Measurements from ENCODE around the gene AUH.
A peak's percentile ranks its signal among the peaks of the same experiment; 100 is the strongest.

The AUH gene

GRCh38 chr9:91334053-91334452 lies 27.7 kb downstream of the AUH start:
- DNase-seq = no peak

GRCh38 chr9:91333551-91333950 lies 28.2 kb downstream of the AUH start:
- DNase-seq = no peak

- DNase-seq = no peak
These were observed 29.0 kb downstream of the AUH start for GRCh38 chr9:91332546-91333231.

- no peak for DNase-seq
These were observed 29.9 kb downstream of the AUH start for GRCh38 chr9:91331849-91332248.

GRCh38 chr9:91328186-91328585 lies 33.5 kb downstream of the AUH start:
- DNase-seq = no peak

- no peak for DNase-seq
These were observed 40.0 kb downstream of the AUH start for GRCh38 chr9:91321691-91322090.

- no peak for DNase-seq
These were observed 41.4 kb downstream of the AUH start for GRCh38 chr9:91320299-91320698.

- no peak for DNase-seq
These were observed 45.6 kb downstream of the AUH start for GRCh38 chr9:91316093-91316492.

GRCh38 chr9:91315191-91315590 lies 46.5 kb downstream of the AUH start:
- DNase-seq = peak; percentile 17

- DNase-seq = no peak
These were observed 48.9 kb downstream of the AUH start for GRCh38 chr9:91312717-91313325.

GRCh38 chr9:91310037-91310436 lies 51.7 kb downstream of the AUH start:
- no peak for DNase-seq

- no peak for DNase-seq
These were observed 53.5 kb downstream of the AUH start for GRCh38 chr9:91308191-91308590.

- no peak for DNase-seq
These were observed 54.4 kb downstream of the AUH start for GRCh38 chr9:91307279-91307678.

- DNase-seq = no peak
These were observed 55.5 kb downstream of the AUH start for GRCh38 chr9:91306296-91306630.

GRCh38 chr9:91305596-91306295 lies 56.0 kb downstream of the AUH start:
- DNase-seq = no peak

- DNase-seq = no peak
These were observed 57.8 kb downstream of the AUH start for GRCh38 chr9:91303741-91304415.

- DNase-seq = peak; percentile 16
These were observed 58.9 kb downstream of the AUH start for GRCh38 chr9:91302831-91303230.

GRCh38 chr9:91301161-91301560 lies 60.6 kb downstream of the AUH start:
- no peak for DNase-seq

- no peak for DNase-seq
These were observed 63.4 kb downstream of the AUH start for GRCh38 chr9:91298311-91298710.

- no peak for DNase-seq
These were observed 64.4 kb downstream of the AUH start for GRCh38 chr9:91297306-91297705.

- no peak for DNase-seq
These were observed 65.4 kb downstream of the AUH start for GRCh38 chr9:91296354-91296753.

- DNase-seq = no peak
These were observed 66.4 kb downstream of the AUH start for GRCh38 chr9:91295357-91295756.

- no peak for DNase-seq
These were observed 69.9 kb downstream of the AUH start for GRCh38 chr9:91291866-91292265.

GRCh38 chr9:91289244-91289643 lies 72.5 kb downstream of the AUH start:
- DNase-seq = no peak
